ENCODE measurements around the gene UGT1A6. TPM values are rescaled to one million over a fixed set of nuclear protein-coding genes. Genes with fewer than 3 reads are reported as not detected.
"Not testable (repeated sequence)": the region's sequence is repeated elsewhere in the genome, so short reads cannot be mapped to it uniquely, and the experiment has no call there.

UGT1A6 gene
- total and polyA plus RNA-seq, 2 of the 13 experiments (the other 11 are each of a cell fraction or from before 2014, with no cell fraction given) = 0.25 TPM; not detected in 1

DNA sequence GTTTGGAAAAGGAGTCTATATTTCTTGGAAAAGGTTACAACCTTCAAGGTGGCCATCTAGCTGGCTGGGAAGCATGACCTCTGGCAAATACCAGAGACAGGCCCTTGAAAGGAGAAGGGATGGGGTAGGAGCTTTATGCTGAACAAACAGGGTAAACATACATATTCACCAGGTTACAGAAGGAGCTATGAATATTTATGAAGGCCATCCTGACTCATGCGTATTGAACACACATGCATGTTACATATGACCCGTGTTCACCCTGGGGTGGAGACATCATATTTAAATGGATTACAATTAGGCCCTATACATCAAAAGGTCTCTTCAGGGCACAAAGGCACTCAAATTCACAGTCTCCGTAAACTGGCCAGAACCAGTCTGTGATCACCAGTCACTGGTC is 36.7 kb upstream of the UGT1A6 start:
- intact Hi-C loops (cut with micrococcal nuclease; ENCODE audit: unreplicated experiment); FAIRE-seq: not testable (repeated sequence)
- 79% methylated on average over 3 of the region's 3 CpGs for WGBS (ENCODE audit: low lambda C conversion rate)

DNA sequence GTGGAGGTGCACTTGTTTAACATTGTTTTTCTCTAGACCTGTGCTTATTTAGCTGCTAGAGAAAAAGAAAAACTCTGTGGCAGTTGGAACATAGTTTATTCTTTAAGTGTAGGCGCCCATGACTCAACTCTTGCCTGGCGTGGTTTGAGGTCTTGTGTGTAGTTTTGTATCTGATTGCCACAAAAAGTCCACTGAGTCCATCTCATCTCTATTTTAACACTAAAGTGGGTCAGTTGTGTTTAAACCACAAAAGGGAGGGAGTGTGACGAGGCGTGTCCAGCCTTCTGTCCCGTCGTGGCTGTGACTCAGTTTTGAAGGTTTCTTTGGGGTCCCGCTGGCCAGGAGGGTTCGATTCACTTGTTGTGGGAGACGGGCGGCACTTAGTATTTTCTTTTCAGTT is 36.2 kb upstream of the UGT1A6 start:
- ATAC-seq (no peak), FAIRE-seq (no peak)

More for the DNA sequence above, 36.7 kb upstream of the UGT1A6 start:
- H3K9me3 ChIP-seq (ENCODE audit: low read length); BruUV-seq (replicated peaks); H3K4me3 ChIP-seq (replicated peaks in 1 of 3; ENCODE audit: insufficient read depth in 1 of 3, low read depth in 2 of 3, low read length in 3 of 3); DNase-seq (ENCODE audit: low spot score); CTCF ChIA-PET (ENCODE audit: low intra/inter-chr PET ratio, low total read pairs); H3K79me2 ChIP-seq (ENCODE audit: insufficient read depth, low read length); in situ Hi-C loops (cut with HindIII; ENCODE audit: extremely low pct_ligation_motif_present, low pct_unique_long_range_greater_than_20kb); H3K27ac ChIP-seq (ENCODE audit: extremely low read length, insufficient read depth, low read length); H3K4me1 ChIP-seq (ENCODE audit: insufficient read depth, low read length); H3K36me3 ChIP-seq (replicated peaks in 1 of 2; ENCODE audit: control insufficient read depth in 1 of 2, insufficient read depth in 2 of 2, low read length in 2 of 2); H3K4me2 ChIP-seq (ENCODE audit: low read depth, low read length); POLR2A ChIA-PET; H3K27me3 ChIP-seq (ENCODE audit: control insufficient read depth in 1 of 2, insufficient read depth in 2 of 2, low read length in 2 of 2); ATAC-seq; H4K20me1 ChIP-seq (ENCODE audit: insufficient read depth, low read length); H2AFZ ChIP-seq (ENCODE audit: low read length); H3K9ac ChIP-seq (ENCODE audit: insufficient read depth, low read depth, low read length): not testable (repeated sequence)

More for the DNA sequence above, 36.2 kb upstream of the UGT1A6 start:
- no peak for DNase-seq (ENCODE audit: low spot score)
- no peak for TF ChIP-seq ZBTB8A (CRISPR knock-in tag; IDR thresholded peaks at IDR 0.05; ENCODE audit: borderline replicate concordance, low read depth)
- no peak for TF ChIP-seq ZNF672 (CRISPR knock-in tag; IDR thresholded peaks at IDR 0.05)
- no peak for TF ChIP-seq ZNF20 (CRISPR knock-in tag; IDR thresholded peaks at IDR 0.05)
- TF ChIP-seq, protein P1, sequence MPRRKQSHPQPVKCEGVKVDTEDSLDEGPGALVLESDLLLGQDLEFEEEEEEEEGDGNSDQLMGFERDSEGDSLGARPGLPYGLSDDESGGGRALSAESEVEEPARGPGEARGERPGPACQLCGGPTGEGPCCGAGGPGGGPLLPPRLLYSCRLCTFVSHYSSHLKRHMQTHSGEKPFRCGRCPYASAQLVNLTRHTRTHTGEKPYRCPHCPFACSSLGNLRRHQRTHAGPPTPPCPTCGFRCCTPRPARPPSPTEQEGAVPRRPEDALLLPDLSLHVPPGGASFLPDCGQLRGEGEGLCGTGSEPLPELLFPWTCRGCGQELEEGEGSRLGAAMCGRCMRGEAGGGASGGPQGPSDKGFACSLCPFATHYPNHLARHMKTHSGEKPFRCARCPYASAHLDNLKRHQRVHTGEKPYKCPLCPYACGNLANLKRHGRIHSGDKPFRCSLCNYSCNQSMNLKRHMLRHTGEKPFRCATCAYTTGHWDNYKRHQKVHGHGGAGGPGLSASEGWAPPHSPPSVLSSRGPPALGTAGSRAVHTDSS (CRISPR knock-in tag; conservative IDR thresholded peaks at IDR 0.05) = no peak
- no peak for TF ChIP-seq ZSCAN20 (CRISPR knock-in tag; IDR thresholded peaks at IDR 0.05; ENCODE audit: borderline replicate concordance)
- TF ChIP-seq EZH2 (conservative IDR thresholded peaks at IDR 0.05; ENCODE audit: low read depth, low read length) = no peak
- TF ChIP-seq BHLHE40 (IDR thresholded peaks at IDR 0.05; ENCODE audit: low read length) = no peak
- TF ChIP-seq, protein P2, sequence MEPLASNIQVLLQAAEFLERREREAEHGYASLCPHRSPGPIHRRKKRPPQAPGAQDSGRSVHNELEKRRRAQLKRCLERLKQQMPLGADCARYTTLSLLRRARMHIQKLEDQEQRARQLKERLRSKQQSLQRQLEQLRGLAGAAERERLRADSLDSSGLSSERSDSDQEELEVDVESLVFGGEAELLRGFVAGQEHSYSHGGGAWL (CRISPR knock-in tag; IDR thresholded peaks at IDR 0.05) = no peak
- TF ChIP-seq HNRNPH1 (optimal IDR thresholded peaks at IDR 0.05; ENCODE audit: low read depth, low read length) = no peak
- no peak for TF ChIP-seq ZNF3 (CRISPR knock-in tag; IDR thresholded peaks at IDR 0.05)
- no peak for TF ChIP-seq CENPT (CRISPR knock-in tag; IDR thresholded peaks at IDR 0.05; ENCODE audit: low read depth)
- TF ChIP-seq WIZ (CRISPR knock-in tag; IDR thresholded peaks at IDR 0.05) = no peak
- TF ChIP-seq ZNF33A (CRISPR knock-in tag; IDR thresholded peaks at IDR 0.05; ENCODE audit: borderline replicate concordance) = no peak
- Histone ChIP-seq H3K27ac (ENCODE audit: extremely low read length, insufficient read depth, low read length) (no peak overlapping the region), H3K4me2 (ENCODE audit: low read depth, low read length) (no peak overlapping the region), H3K27me3 (ENCODE audit: control insufficient read depth in 1 of 2, insufficient read depth in 2 of 2, low read length in 2 of 2) (no peaks in the 10 kb centered on the region), H4K20me1 (ENCODE audit: insufficient read depth, low read length) (no peaks in the 10 kb centered on the region), H3K4me3 (replicated peaks in 1 of 3; ENCODE audit: insufficient read depth in 1 of 3, low read depth in 2 of 3, low read length in 3 of 3) (no peak overlapping the region), H3K36me3 (replicated peaks in 1 of 2; ENCODE audit: control insufficient read depth in 1 of 2, insufficient read depth in 2 of 2, low read length in 2 of 2) (no peaks in the 10 kb centered on the region), H3K4me1 (ENCODE audit: insufficient read depth, low read length) (no peaks in the 10 kb centered on the region), H3K9ac (ENCODE audit: insufficient read depth, low read depth, low read length) (no peak overlapping the region), H2AFZ (ENCODE audit: low read length) (no peak overlapping the region), H3K9me3 (ENCODE audit: low read length) (no peaks in the 10 kb centered on the region), H3K79me2 (ENCODE audit: insufficient read depth, low read length) (no peaks in the 10 kb centered on the region)
- in situ Hi-C loops (cut with HindIII; ENCODE audit: extremely low pct_ligation_motif_present, low pct_unique_long_range_greater_than_20kb) (no loop called here), intact Hi-C loops (cut with micrococcal nuclease; ENCODE audit: unreplicated experiment) (no loop called here)
- ChIA-PET CTCF (ENCODE audit: low intra/inter-chr PET ratio, low total read pairs) (no interaction called here), POLR2A (no interaction called here)
- no TSS peak for BruUV-seq (replicated peaks)
- 57% methylated on average over 10 of the region's 10 CpGs for WGBS (ENCODE audit: low lambda C conversion rate)

All from HepG2 (cell line).